ENCODE results near the gene TMEM135.

Gene TMEM135

GRCh38 chr11:87329172-87329571 is 291.4 kb downstream of the TMEM135 start:
- Histone ChIP-seq H3K9me3 (ENCODE audit: control insufficient read depth, insufficient read depth, low read length) (no peaks in the 10 kb centered on the region), H3K36me3 (ENCODE audit: insufficient read depth, low read length) (no peaks in the 10 kb centered on the region), H3K4me1 (ENCODE audit: insufficient read depth, low read length) (no peaks in the 10 kb centered on the region), H3K9ac (ENCODE audit: low read depth, low read length) (no peak overlapping the region)

GRCh38 chr11:87330187-87330601 is 292.5 kb downstream of the TMEM135 start:
- no peak overlapping the region for H3K9ac ChIP-seq (ENCODE audit: low read depth, low read length)
- no peaks in the 10 kb centered on the region for H3K4me1 ChIP-seq (ENCODE audit: insufficient read depth, low read length)
- H3K9me3 ChIP-seq (ENCODE audit: control insufficient read depth, insufficient read depth, low read length), result no peaks in the 10 kb centered on the region
- H3K36me3 ChIP-seq (ENCODE audit: insufficient read depth, low read length), result no peaks in the 10 kb centered on the region

- H3K9ac ChIP-seq (ENCODE audit: low read depth, low read length), result no peak overlapping the region
- 0 out of 2 replicates have a peak, but pooled peaks cover 3% of the 10 kb centered on the region for H3K9me3 ChIP-seq (ENCODE audit: control insufficient read depth, insufficient read depth, low read length)
- H3K36me3 ChIP-seq (ENCODE audit: insufficient read depth, low read length), result no peaks in the 10 kb centered on the region
- H3K4me1 ChIP-seq (ENCODE audit: insufficient read depth, low read length), result no peaks in the 10 kb centered on the region
Observed at GRCh38 chr11:87331273-87331672, 293.5 kb downstream of the TMEM135 start.

GRCh38 chr11:87338046-87338639 is 300.4 kb downstream of the TMEM135 start:
- no peak overlapping the region for H3K9ac ChIP-seq (ENCODE audit: low read depth, low read length)
- no peaks in the 10 kb centered on the region for H3K4me1 ChIP-seq (ENCODE audit: insufficient read depth, low read length)
- H3K36me3 ChIP-seq (ENCODE audit: insufficient read depth, low read length), result no peaks in the 10 kb centered on the region
- H3K9me3 ChIP-seq (ENCODE audit: control insufficient read depth, insufficient read depth, low read length), result peaks cover 7% of the 10 kb centered on the region; the same call in 1 of the 2 replicates

GRCh38 chr11:87339416-87339815 is 301.7 kb downstream of the TMEM135 start:
- H3K36me3 ChIP-seq (ENCODE audit: insufficient read depth, low read length), result no peaks in the 10 kb centered on the region
- peaks cover 7% of the 10 kb centered on the region; the same call in 1 of the 2 replicates for H3K9me3 ChIP-seq (ENCODE audit: control insufficient read depth, insufficient read depth, low read length)
- H3K9ac ChIP-seq (ENCODE audit: low read depth, low read length), result no peak overlapping the region
- no peaks in the 10 kb centered on the region for H3K4me1 ChIP-seq (ENCODE audit: insufficient read depth, low read length)

- no peaks in the 10 kb centered on the region for H3K9me3 ChIP-seq (ENCODE audit: control insufficient read depth, insufficient read depth, low read length)
- no peaks in the 10 kb centered on the region for H3K36me3 ChIP-seq (ENCODE audit: insufficient read depth, low read length)
- no peak overlapping the region for H3K9ac ChIP-seq (ENCODE audit: low read depth, low read length)
- H3K4me1 ChIP-seq (ENCODE audit: insufficient read depth, low read length), result peaks cover 5% of the 10 kb centered on the region; the same call in 1 of the 2 replicates
Observed at GRCh38 chr11:87347441-87347840, 309.7 kb downstream of the TMEM135 start.

GRCh38 chr11:87347854-87348253 is 310.1 kb downstream of the TMEM135 start:
- H3K9ac ChIP-seq (ENCODE audit: low read depth, low read length), result no peak overlapping the region
- H3K9me3 ChIP-seq (ENCODE audit: control insufficient read depth, insufficient read depth, low read length), result no peaks in the 10 kb centered on the region
- no peaks in the 10 kb centered on the region for H3K36me3 ChIP-seq (ENCODE audit: insufficient read depth, low read length)
- peaks cover 5% of the 10 kb centered on the region; the same call in 1 of the 2 replicates for H3K4me1 ChIP-seq (ENCODE audit: insufficient read depth, low read length)

- peaks cover 5% of the 10 kb centered on the region; the same call in 1 of the 2 replicates for H3K4me1 ChIP-seq (ENCODE audit: insufficient read depth, low read length)
Observed at GRCh38 chr11:87351676-87352075, 313.9 kb downstream of the TMEM135 start.

GRCh38 chr11:87352759-87353707 is 315.3 kb downstream of the TMEM135 start:
- Histone ChIP-seq H3K9me3 (ENCODE audit: control insufficient read depth, insufficient read depth, low read length) (no peaks in the 10 kb centered on the region), H3K4me1 (ENCODE audit: insufficient read depth, low read length) (peaks cover 5% of the 10 kb centered on the region; the same call in 1 of the 2 replicates), H3K36me3 (ENCODE audit: insufficient read depth, low read length) (no peaks in the 10 kb centered on the region), H3K9ac (ENCODE audit: low read depth, low read length) (no peak overlapping the region)

More at GRCh38 chr11:87351676-87352075, 313.9 kb downstream of the TMEM135 start:
- no peaks in the 10 kb centered on the region for H3K36me3 ChIP-seq (ENCODE audit: insufficient read depth, low read length)
- H3K9me3 ChIP-seq (ENCODE audit: control insufficient read depth, insufficient read depth, low read length), result no peaks in the 10 kb centered on the region
- H3K9ac ChIP-seq (ENCODE audit: low read depth, low read length), result no peak overlapping the region

GRCh38 chr11:87353771-87354345 is 316.1 kb downstream of the TMEM135 start:
- Histone ChIP-seq H3K4me1 (ENCODE audit: insufficient read depth, low read length) (peaks cover 5% of the 10 kb centered on the region; the same call in 1 of the 2 replicates), H3K36me3 (ENCODE audit: insufficient read depth, low read length) (no peaks in the 10 kb centered on the region), H3K9ac (ENCODE audit: low read depth, low read length) (no peak overlapping the region), H3K9me3 (ENCODE audit: control insufficient read depth, insufficient read depth, low read length) (no peaks in the 10 kb centered on the region)

- Histone ChIP-seq H3K36me3 (ENCODE audit: insufficient read depth, low read length) (no peaks in the 10 kb centered on the region), H3K4me1 (ENCODE audit: insufficient read depth, low read length) (peaks cover 5% of the 10 kb centered on the region; the same call in 1 of the 2 replicates), H3K9me3 (ENCODE audit: control insufficient read depth, insufficient read depth, low read length) (no peaks in the 10 kb centered on the region), H3K9ac (ENCODE audit: low read depth, low read length) (no peak overlapping the region)
Observed at GRCh38 chr11:87355596-87355995, 317.9 kb downstream of the TMEM135 start.

- no peaks in the 10 kb centered on the region for H3K36me3 ChIP-seq (ENCODE audit: insufficient read depth, low read length)
- no peaks in the 10 kb centered on the region for H3K9me3 ChIP-seq (ENCODE audit: control insufficient read depth, insufficient read depth, low read length)
- no peak overlapping the region for H3K9ac ChIP-seq (ENCODE audit: low read depth, low read length)
- H3K4me1 ChIP-seq (ENCODE audit: insufficient read depth, low read length), result peaks cover 4% of the 10 kb centered on the region; the same call in 1 of the 2 replicates
Observed at GRCh38 chr11:87356428-87356827, 318.7 kb downstream of the TMEM135 start.

- H3K9me3 ChIP-seq (ENCODE audit: control insufficient read depth, insufficient read depth, low read length), result no peaks in the 10 kb centered on the region
- H3K36me3 ChIP-seq (ENCODE audit: insufficient read depth, low read length), result no peaks in the 10 kb centered on the region
- no peaks in the 10 kb centered on the region for H3K4me1 ChIP-seq (ENCODE audit: insufficient read depth, low read length)
- no peak overlapping the region for H3K9ac ChIP-seq (ENCODE audit: low read depth, low read length)
Observed at GRCh38 chr11:87358461-87358860, 320.7 kb downstream of the TMEM135 start.

GRCh38 chr11:87359401-87359800 is 321.7 kb downstream of the TMEM135 start:
- Histone ChIP-seq H3K9me3 (ENCODE audit: control insufficient read depth, insufficient read depth, low read length) (no peaks in the 10 kb centered on the region), H3K9ac (ENCODE audit: low read depth, low read length) (no peak overlapping the region), H3K4me1 (ENCODE audit: insufficient read depth, low read length) (no peaks in the 10 kb centered on the region), H3K36me3 (ENCODE audit: insufficient read depth, low read length) (no peaks in the 10 kb centered on the region)
